T-helper 9 cell (primary cell): ENCODE measurements around the gene MVK.

Source experiments
- DNase-seq: peaks from one replicate; pipeline ENCODE4 v3.0.0-alpha.2; 2020

Gene MVK

GRCh38 chr12:109547286-109547685 is 26.3 kb upstream of the MVK start:
- no peak for DNase-seq

GRCh38 chr12:109548258-109548657 is 25.3 kb upstream of the MVK start:
- DNase-seq, result no peak

- no peak for DNase-seq
Observed at GRCh38 chr12:109549613-109550270, 23.9 kb upstream of the MVK start.

- DNase-seq, result no peak
Observed at GRCh38 chr12:109550281-109550680, 23.3 kb upstream of the MVK start.

GRCh38 chr12:109551108-109551507 is 22.5 kb upstream of the MVK start:
- DNase-seq, result no peak

GRCh38 chr12:109552971-109553370 is 20.6 kb upstream of the MVK start:
- DNase-seq, result no peak

GRCh38 chr12:109553483-109553882 is 20.1 kb upstream of the MVK start:
- DNase-seq, result no peak

- no peak for DNase-seq
Observed at GRCh38 chr12:109553906-109554500, 19.6 kb upstream of the MVK start.

- no peak for DNase-seq
Observed at GRCh38 chr12:109554761-109555160, 18.8 kb upstream of the MVK start.

- DNase-seq, result no peak
Observed at GRCh38 chr12:109555431-109556315, 17.9 kb upstream of the MVK start.

GRCh38 chr12:109557200-109557599 is 16.4 kb upstream of the MVK start:
- DNase-seq, result no peak

GRCh38 chr12:109557805-109558204 is 15.8 kb upstream of the MVK start:
- no peak for DNase-seq

- DNase-seq, result no peak
Observed at GRCh38 chr12:109558374-109559199, 15.0 kb upstream of the MVK start.

GRCh38 chr12:109559200-109559505 is 14.4 kb upstream of the MVK start:
- DNase-seq, result no peak

- no peak for DNase-seq
Observed at GRCh38 chr12:109559601-109560000, 14.0 kb upstream of the MVK start.

GRCh38 chr12:109560867-109561710 is 12.5 kb upstream of the MVK start:
- DNase-seq, result no peak

GRCh38 chr12:109561711-109562030 is 11.9 kb upstream of the MVK start:
- no peak for DNase-seq

GRCh38 chr12:109562871-109563270 is 10.7 kb upstream of the MVK start:
- DNase-seq, result no peak

- DNase-seq, result no peak
Observed at GRCh38 chr12:109563291-109564284, 10.0 kb upstream of the MVK start.

GRCh38 chr12:109566424-109566823 is 7.2 kb upstream of the MVK start:
- no peak for DNase-seq

GRCh38 chr12:109567296-109567695 is 6.3 kb upstream of the MVK start:
- no peak for DNase-seq
